HG03378 (cell line): ENCODE data around the gene TAF10.

Source experiments
- ATAC-seq: cut with Tn5 transposase; IDR thresholded peaks from one replicate; pipeline ENCODE4 v1.9.1; 2021; ENCODE audit warnings: mild to moderate bottlenecking, moderate library complexity; ENCODE audit not compliant: unreplicated experiment

TAF10 gene

DNA sequence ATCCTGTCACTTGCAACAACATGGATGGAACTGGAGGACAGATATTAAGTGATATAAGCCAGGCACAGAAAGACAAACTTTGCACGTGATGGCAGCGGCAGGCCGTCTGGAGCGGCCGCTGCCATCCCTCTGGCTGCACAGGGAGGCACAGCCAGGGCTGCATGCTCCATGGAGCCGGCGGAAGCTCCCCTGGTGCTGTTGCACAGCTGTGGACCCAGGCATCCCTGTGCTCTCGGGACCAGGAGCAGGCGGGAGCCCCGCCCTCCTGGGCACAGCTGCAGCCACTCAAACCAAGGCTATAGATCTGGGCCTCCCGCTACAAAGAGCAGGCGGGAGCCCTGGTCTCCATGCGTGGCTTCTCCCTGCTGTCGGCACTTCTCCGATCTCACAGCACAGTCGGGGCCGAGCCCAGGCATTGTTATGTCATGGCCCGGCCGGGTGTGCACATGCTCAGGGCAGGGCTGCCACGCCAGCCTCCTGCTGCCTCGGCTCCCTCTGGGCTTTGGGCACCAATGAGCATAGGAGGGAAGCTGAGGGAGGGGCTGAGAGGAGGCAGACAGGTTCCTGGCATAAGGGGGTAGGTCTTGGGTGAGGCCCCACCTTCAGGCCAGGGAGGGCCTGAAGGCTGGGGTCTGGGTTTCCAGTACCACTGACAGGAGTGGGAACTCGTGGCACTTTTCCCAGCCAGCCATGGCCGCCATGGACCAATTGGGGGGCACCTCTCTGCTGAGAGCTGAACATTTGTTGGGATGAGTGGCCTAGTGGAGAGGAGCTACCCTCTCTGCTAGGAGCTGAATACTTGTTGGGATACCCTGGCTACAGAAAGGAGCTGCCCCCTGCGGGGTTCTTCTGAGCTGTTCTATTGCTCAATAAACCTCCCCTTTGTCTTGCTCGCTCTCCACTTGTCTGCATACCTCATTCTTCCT, 25.3 kb downstream of the TAF10 start:
- no peak for ATAC-seq

DNA sequence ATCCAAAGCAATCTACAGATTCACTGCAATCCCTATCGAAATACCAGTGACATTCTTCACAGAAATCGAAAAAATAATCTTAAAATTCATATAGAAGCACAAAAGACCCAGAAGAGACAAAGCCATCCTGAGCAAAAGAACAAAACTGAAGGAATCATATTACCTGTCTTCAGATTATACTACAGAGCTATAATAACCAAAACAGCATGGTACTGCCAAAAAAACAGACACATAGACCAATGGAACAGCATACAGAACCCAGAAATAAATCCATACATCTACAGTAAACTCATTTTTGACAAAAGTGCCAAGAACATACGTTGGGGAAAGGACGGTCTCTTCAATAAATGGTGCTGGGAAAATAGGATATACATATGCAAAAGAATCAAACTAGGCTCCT, 27.5 kb downstream of the TAF10 start:
- no peak for ATAC-seq

DNA sequence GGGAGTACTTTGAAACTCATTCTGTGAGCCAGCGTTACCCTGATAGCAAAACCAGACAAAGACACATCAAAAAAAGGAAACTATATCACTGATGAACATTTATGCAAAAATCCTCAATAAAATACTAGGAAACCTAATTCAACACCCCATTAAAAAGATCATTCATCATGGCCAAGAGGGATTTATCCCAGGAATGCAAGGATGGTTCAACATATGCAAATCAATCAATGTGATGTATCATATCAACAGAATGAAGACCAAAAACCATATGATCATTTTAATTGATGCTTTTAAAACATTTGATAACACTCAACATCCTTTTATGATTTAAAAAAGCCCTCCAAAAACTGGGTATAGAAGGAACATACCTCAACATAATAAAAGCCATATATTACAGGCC, 28.4 kb downstream of the TAF10 start:
- no peak for ATAC-seq

- no peak for ATAC-seq
Measured at GRCh38 chr11:6579681-6580080, 32.3 kb downstream of the TAF10 start.

DNA sequence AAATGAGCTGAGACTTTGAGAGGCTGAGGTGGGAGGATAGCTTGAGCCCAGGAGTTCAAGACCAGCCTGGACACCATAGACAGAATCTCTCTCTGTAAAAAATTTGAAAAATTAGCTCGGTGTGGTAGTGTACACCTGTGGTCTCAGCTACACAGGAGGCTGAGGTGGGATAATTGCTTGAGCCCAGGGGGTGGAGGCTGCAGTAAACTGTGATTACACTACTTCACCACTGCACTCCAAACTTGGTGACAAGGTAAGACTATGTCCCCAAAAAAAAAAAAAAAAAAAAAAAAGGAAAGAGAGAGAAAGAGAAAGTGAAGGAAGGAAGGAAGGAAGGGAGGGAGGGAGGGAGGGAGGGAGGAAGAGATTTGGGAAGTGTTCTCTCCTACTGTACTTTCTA, 33.9 kb downstream of the TAF10 start:
- ATAC-seq: no peak

DNA sequence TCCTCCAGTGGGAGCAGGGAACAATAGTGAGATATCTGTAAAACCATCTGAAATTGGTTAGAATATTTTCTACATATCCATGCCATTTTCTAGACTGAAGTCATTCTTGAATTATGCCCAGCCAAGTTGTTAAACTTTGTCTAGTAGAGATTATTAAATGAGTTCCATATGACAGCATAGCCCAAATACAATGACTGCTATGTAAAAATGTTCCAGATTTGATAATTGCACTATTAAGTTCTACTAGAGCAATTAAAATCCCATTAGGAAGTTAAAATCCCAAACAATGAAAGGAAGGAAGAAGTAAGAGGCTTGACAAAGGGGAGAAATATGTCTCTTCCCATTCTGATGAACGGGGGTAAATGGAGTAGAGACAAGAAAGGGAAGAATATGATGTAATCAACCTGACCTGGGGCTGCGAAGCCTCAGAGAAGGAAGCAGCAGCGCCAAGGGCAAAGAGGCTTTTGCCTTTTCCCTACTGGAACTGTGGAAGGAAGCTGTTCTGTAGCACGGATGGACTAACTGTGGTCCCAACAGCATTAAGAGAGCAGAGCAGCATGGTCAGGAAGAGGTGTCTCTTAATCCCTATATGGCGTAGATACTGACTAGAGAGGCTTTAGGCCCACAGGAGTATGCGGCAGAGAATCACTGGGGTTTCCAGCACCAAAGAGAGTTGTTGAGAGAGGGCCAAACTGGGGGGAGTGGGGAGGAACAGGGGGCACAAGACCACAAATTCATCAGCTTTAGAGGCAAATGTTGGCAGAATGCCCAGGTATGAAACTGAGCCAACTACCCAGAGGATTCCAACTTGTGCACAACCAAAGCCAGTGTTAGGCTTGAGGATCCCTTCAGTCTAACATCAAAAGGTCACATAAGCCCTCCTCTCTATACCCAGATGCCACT, 35.3 kb downstream of the TAF10 start:
- no peak for ATAC-seq

DNA sequence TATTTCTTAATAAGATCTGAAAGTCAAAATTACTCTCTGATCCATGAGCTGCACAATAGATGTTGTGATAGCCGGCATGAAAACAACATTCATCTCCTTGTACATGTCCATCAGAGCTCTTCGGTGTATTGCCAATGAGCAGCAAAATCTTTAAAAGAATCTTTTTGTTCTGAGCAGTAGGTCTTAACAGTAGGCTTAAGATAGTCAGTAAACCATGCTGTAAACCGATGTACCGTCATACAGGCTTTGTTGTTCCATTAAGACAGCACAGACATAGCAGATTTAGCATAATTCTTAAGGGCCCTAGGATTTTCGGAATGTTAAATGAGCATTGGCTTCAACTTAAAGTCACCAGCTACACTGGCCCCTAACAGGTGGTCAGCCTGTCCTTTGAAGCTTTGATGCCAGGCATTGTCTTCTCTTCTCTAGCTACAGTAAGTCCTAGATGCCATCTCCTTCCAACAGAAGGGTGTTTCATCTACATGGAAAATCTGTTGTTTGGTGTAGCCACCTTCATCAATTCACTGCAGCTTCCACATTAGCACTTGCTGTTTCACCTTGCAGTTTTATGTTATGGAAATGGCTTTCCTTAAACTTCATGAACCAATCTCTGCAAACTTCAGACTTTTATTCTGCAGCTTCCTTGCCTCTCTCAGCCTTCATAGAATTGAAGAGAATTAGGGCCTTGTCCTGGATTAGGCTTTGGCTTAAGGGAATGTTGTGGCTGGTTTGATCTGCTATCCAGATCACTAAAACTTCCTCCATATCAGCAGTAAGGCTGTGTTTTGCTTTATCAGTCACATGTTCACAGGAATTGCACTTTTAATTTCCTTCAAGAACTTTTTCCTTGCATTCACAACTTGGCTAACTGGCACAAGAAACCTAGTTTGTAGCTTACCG, 37.0 kb downstream of the TAF10 start:
- no peak for ATAC-seq

GRCh38 chr11:6572215-6572614, 39.8 kb downstream of the TAF10 start:
- ATAC-seq: no peak

- ATAC-seq: no peak
Measured at GRCh38 chr11:6571434-6572008, 40.5 kb downstream of the TAF10 start.

DNA sequence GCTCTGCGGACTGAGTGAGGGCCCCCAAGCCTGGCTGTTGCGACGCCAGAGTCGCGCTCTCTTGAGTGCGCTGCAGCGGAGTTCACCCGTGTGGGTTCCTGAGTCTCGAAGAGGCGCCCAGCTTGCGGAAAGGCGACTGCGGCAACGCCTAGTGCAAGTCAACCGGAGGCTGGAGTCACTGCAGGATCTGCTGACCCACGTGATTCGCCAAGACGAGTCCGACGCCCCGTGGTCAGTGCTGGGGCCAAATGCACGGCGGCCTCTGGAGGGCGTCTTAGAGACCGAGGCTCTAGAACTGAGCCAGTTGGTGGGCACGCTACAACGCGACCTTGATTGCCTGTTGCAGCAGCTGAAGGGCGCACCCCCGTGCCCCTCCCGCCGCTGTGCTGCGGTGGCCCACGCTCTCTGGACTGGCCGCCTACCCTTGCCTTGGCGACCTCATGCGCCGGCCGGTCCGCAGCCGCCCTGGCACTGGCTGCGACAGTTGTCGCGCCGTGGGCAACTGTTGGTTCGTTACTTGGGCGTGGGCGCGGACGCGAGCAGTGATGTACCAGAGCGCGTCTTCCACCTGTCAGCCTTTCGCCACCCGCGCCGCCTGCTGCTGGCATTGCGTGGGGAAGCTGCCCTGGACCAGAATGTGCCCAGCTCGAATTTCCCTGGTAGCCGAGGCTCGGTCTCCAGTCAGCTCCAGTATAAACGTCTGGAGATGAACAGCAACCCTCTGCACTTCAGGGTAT, 41.2 kb downstream of the TAF10 start:
- no peak for ATAC-seq

- no peak for ATAC-seq
Measured at GRCh38 chr11:6569706-6570105, 42.3 kb downstream of the TAF10 start.

DNA sequence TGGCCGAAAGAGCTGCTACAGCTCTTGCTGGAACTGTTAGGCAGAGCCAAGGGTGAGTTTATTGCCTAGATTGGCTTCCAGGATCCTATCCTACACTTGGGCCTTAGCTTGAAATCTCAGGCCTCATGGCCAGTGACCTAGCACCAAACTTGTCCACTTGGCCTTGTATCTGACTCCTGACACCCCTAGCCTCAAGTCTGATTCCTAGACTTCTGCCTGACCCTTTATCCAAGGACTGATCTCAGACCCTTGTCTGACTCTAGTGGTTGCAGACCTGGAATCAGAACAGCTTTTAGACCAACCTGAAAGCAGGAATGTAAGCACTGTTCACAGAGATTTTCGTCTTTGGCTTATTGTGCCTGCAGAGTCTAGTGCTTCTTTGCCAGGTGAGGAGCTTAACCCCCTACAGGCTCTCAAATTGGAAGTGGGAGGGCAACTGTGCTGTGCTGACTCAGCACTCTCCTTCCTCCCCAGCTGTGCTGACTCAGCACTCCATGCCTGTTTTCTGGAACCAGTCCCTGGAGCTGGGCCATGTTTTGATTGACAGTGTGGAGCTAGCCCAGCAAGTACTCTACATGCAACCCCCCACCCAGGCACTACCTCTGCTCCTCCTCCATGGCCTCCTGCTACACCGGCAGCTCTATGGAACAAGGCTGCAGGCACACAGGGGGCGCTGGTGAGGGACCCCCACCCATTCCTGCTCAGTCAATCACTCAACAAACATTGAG, 43.7 kb downstream of the TAF10 start:
- no peak for ATAC-seq

DNA sequence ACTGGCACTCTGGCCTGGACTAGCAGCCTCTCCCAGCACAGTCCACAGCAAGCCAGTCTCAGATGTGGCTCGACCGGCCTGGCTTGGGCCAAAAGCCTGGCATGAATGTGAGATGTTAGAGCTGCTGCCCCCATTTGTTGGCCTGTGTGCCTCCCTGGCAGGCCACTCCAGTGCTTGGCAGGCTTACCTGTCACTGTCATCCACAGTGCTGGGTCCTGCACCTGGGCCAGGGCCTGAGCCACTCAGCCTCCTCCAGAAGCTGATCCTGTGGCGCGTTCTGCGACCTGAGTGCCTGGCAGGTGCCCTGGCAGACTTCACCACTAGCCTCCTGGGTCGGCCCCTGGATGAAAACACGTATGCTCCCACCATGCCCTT, 44.7 kb downstream of the TAF10 start:
- ATAC-seq: no peak

- no peak for ATAC-seq
Measured at GRCh38 chr11:6566704-6567370, 45.2 kb downstream of the TAF10 start.

DNA sequence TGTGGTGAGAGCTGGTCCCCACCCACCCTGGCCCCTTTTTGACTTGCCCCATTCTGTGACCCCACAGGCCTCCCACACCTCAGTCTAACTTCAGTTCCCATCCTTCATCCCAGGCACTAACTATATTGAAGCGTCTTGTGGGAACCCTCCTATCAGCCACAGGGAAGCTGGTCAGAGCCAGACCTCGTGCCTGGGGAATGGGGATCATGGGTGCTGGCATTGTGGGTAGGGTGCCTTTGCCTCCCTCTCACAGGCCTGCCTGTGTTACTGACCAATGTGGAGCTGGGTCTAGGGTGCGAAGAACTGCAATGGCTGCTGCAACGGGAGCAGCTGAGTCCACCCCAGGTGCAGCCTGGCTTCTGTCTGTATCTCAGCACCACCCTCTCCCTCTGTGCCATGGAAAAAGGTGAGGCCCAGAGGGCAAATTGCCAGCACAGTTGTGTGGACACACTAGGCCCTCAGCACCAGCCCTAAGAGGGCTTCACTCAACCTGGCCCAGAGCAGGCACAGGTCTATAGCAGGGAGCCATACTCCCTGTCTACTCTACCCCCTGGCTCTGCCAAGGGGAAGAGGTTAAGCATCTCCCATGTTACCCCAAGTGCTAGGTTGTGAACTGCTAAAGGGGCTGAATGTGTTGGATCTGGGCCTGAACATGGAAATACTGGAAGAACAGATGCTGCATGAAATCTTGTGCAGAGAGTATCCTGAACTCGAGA, 45.9 kb downstream of the TAF10 start:
- no peak for ATAC-seq

DNA sequence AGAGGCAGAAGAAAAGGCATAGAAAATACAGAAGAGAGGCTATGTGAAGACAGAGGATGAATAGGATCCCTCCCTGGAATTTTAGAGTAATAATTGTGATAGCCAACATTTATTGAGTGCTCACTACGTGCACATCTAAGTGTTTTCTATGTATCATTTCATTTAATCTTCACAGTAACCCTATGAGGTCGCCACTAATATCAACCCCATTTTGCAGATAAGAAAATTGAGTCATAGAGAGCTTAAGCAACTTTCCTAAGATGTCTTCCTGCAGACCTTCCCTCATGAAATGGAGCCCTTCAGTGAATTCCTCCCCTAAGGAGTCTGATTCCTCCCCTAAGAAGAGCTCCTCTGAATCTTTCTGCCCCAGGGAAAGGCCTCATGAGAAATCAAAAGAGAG, 46.7 kb downstream of the TAF10 start:
- no peak for ATAC-seq

- ATAC-seq: no peak
Measured at GRCh38 chr11:6563667-6564066, 48.3 kb downstream of the TAF10 start.

- ATAC-seq: no peak
Measured at GRCh38 chr11:6563121-6563619, 48.8 kb downstream of the TAF10 start.
